Subcutaneous adipose tissue (tissue), 4 donors: ENCODE data around the gene EXTL1. TPM values are rescaled to one million over a fixed set of nuclear protein-coding genes. Genes with fewer than 3 reads are reported as not detected.

Experiments
- CTCF ChIP-seq: fragments of 450-650 bp; IDR thresholded peaks from one replicate; pipeline ENCODE4 v1.5.1; 2016; ENCODE audit warnings: low read depth, mild to moderate bottlenecking, control low read depth, antibody characterized with exemption, moderate library complexity
- small RNA-seq: library from RNA; depleted of rRNA; stranded (forward); fragments of <200 nt; gene quantifications from one replicate; pipeline ENCODE3, GENCODE V24; 2016
- total RNA-seq, 4 donors: library from RNA; depleted of rRNA; stranded (reverse); fragments of >200 nt; gene quantifications; one replicate each; pipeline ENCODE4 v1.1.0, GENCODE V29; 2016

Gene EXTL1
- total RNA-seq, 4 donors from 2014 or later: not detected

- no peak for TF ChIP-seq CTCF
Observed at GRCh38 chr1:26079960-26080814, 58.6 kb downstream of the EXTL1 start.

- no peak for TF ChIP-seq CTCF
Observed at GRCh38 chr1:26081267-26082019, 59.9 kb downstream of the EXTL1 start.

- TF ChIP-seq CTCF: no peak
Observed at GRCh38 chr1:26082020-26082350, 60.4 kb downstream of the EXTL1 start.

- TF ChIP-seq CTCF: no peak
Observed at GRCh38 chr1:26083208-26083607, 61.6 kb downstream of the EXTL1 start.

GRCh38 chr1:26084091-26084561 lies 62.6 kb downstream of the EXTL1 start:
- no peak for TF ChIP-seq CTCF

GRCh38 chr1:26084844-26085243 lies 63.3 kb downstream of the EXTL1 start:
- no peak for TF ChIP-seq CTCF

Small RNA genes lying within 50 kb of the gene (small RNA-seq; reads per million reads assigned to genes)
- gene RF00283 (not detected), gene RF00492 (not detected)

Other genes with a start within 250 kb of the EXTL1 start
- 10 to 100 TPM; 20.9 to 52.0 (median 25.2) TPM for gene SELENON, start 221.6 kb upstream of the EXTL1 start, total RNA-seq
- gene MTFR1L, start 201.8 kb upstream of the EXTL1 start, total RNA-seq: 10 to 100 TPM; 53.6 to 89.5 (median 60.4) TPM
- gene AUNIP, start 162.3 kb upstream of the EXTL1 start, total RNA-seq: 1 to 10 TPM in 1 of 4 donors, not detected in 3; 1.9 TPM
- 1 to 10 TPM; 2.3 to 5.3 (median 3.8) TPM for gene PAQR7, start 146.1 kb upstream of the EXTL1 start, total RNA-seq
- gene STMN1, start 115.4 kb upstream of the EXTL1 start, total RNA-seq: 10 to 100 TPM; 20.3 to 89.6 (median 32.0) TPM
- gene PAFAH2, start 23.7 kb upstream of the EXTL1 start, total RNA-seq: 10 to 100 TPM in 1 of 4 donors, 1 to 10 TPM in 3; 6.7 to 12.6 (median 9.1) TPM
- gene SLC30A2, start 24.3 kb downstream of the EXTL1 start, total RNA-seq: under 1 TPM in 1 of 4 donors, not detected in 3; 0.22 TPM
- 1 to 10 TPM in 3 of 4 donors, under 1 TPM in 1; 0.51 to 1.6 (median 1.2) TPM for gene TRIM63, start 45.9 kb downstream of the EXTL1 start, total RNA-seq
- 1 to 10 TPM; 5.8 to 9.3 (median 8.3) TPM for gene PDIK1L, start 90.0 kb downstream of the EXTL1 start, total RNA-seq
- 10 to 100 TPM in 1 of 4 donors, 1 to 10 TPM in 2, under 1 TPM in 1; 0.98 to 11.0 (median 5.5) TPM for gene FAM110D, start 137.3 kb downstream of the EXTL1 start, total RNA-seq
- not detected for gene C1orf232, start 147.2 kb downstream of the EXTL1 start, total RNA-seq
- gene ZNF593, start 148.1 kb downstream of the EXTL1 start, total RNA-seq: 10 to 100 TPM; 17.7 to 32.0 (median 26.9) TPM
- not detected for gene ZNF593OS, start 150.1 kb downstream of the EXTL1 start, total RNA-seq
- 1 to 10 TPM in 1 of 4 donors, not detected in 3; 2.1 TPM for gene CNKSR1, start 155.7 kb downstream of the EXTL1 start, total RNA-seq
- not detected for gene CATSPER4, start 168.8 kb downstream of the EXTL1 start, total RNA-seq
- 1 to 10 TPM; 3.7 to 5.4 (median 4.4) TPM for gene CEP85, start 212.4 kb downstream of the EXTL1 start, total RNA-seq